ENCODE data around the gene PARVB. TPM values are rescaled to one million over a fixed set of nuclear protein-coding genes. Genes with fewer than 3 reads are reported as not detected.

The PARVB gene
- polyA plus RNA-seq, 1 donor (not counting 4 experiments of a cell fraction or from before 2014, with no cell fraction given), result 10.5 TPM

- H2AFZ ChIP-seq (ENCODE audit: control insufficient read depth, low read length), result no peak overlapping the region
- no peaks in the 10 kb centered on the region for H3K9me3 ChIP-seq (ENCODE audit: control insufficient read depth, low read depth, low read length)
- no peaks in the 10 kb centered on the region for H3K36me3 ChIP-seq (ENCODE audit: control insufficient read depth in 2 of 2, extremely low read depth in 1 of 2, insufficient read depth in 2 of 2, low read length in 2 of 2)
- no peak overlapping the region for H3K4me2 ChIP-seq (ENCODE audit: control insufficient read depth, extremely low read depth, insufficient read depth, low read depth, low read length)
- FAIRE-seq (no peak), DNase-seq (ENCODE audit: low read depth, low spot score) (no peak)
- no peak overlapping the region for H3K4me3 ChIP-seq (ENCODE audit: control insufficient read depth in 2 of 3, extremely low read depth in 1 of 3, insufficient read depth in 2 of 3, low read depth in 1 of 3, low read length in 3 of 3)
- peaks cover 2% of the 10 kb centered on the region for H3K9me1 ChIP-seq (ENCODE audit: control insufficient read depth, extremely low read depth, insufficient read depth, low read length)
- H3K4me1 ChIP-seq (ENCODE audit: control insufficient read depth, extremely low read depth, insufficient read depth, low read length), result peaks cover 8% of the 10 kb centered on the region
- no peak overlapping the region for H3K27ac ChIP-seq (ENCODE audit: control insufficient read depth, insufficient read depth, low read length)
- no peak for TF ChIP-seq EZH2 (IDR thresholded peaks at IDR 0.05; ENCODE audit: low read length)
- no peak for TF ChIP-seq CTCF (optimal IDR thresholded peaks at IDR 0.05 in 1 of 3, IDR thresholded peaks at IDR 0.05 in 1 of 3, conservative IDR thresholded peaks at IDR 0.05 in 1 of 3; ENCODE audit: extremely low read depth in 1 of 3, insufficient read depth in 2 of 3, low read length in 3 of 3)
- no peaks in the 10 kb centered on the region for H3K27me3 ChIP-seq (ENCODE audit: control insufficient read depth, extremely low read depth, insufficient read depth, low read length)
- H3K9ac ChIP-seq (ENCODE audit: control insufficient read depth, extremely low read depth, insufficient read depth, low read length), result no peak overlapping the region
- H3K79me2 ChIP-seq (ENCODE audit: control insufficient read depth, insufficient read depth, low read length), result no peaks in the 10 kb centered on the region
- dilution Hi-C loops (cut with MboI; ENCODE audit: extremely low pct_ligation_motif_present, low sequenced_read_pairs), result no loop called here
- no peaks in the 10 kb centered on the region for H4K20me1 ChIP-seq (ENCODE audit: control insufficient read depth, extremely low read depth, insufficient read depth, low read length)
These were observed 5.5 kb upstream of the PARVB start for GRCh38 chr22:44018594-44018993.

GRCh38 chr22:44019416-44019815 is 4.7 kb upstream of the PARVB start:
- FAIRE-seq, result no peak
- TF ChIP-seq EZH2 (IDR thresholded peaks at IDR 0.05; ENCODE audit: low read length), result no peak
- no peak for TF ChIP-seq CTCF (optimal IDR thresholded peaks at IDR 0.05 in 1 of 3, IDR thresholded peaks at IDR 0.05 in 1 of 3, conservative IDR thresholded peaks at IDR 0.05 in 1 of 3; ENCODE audit: extremely low read depth in 1 of 3, insufficient read depth in 2 of 3, low read length in 3 of 3)

More at GRCh38 chr22:44019416-44019815, 4.7 kb upstream of the PARVB start:
- Histone ChIP-seq H3K9me1 (ENCODE audit: control insufficient read depth, extremely low read depth, insufficient read depth, low read length) (peaks cover 2% of the 10 kb centered on the region), H3K36me3 (ENCODE audit: control insufficient read depth in 2 of 2, extremely low read depth in 1 of 2, insufficient read depth in 2 of 2, low read length in 2 of 2) (no peaks in the 10 kb centered on the region), H3K4me1 (ENCODE audit: control insufficient read depth, extremely low read depth, insufficient read depth, low read length) (peaks cover 11% of the 10 kb centered on the region), H3K79me2 (ENCODE audit: control insufficient read depth, insufficient read depth, low read length) (no peaks in the 10 kb centered on the region), H2AFZ (ENCODE audit: control insufficient read depth, low read length) (no peak overlapping the region), H3K27ac (ENCODE audit: control insufficient read depth, insufficient read depth, low read length) (no peak overlapping the region), H3K9ac (ENCODE audit: control insufficient read depth, extremely low read depth, insufficient read depth, low read length) (no peak overlapping the region), H3K4me3 (ENCODE audit: control insufficient read depth in 2 of 3, extremely low read depth in 1 of 3, insufficient read depth in 2 of 3, low read depth in 1 of 3, low read length in 3 of 3) (no peak overlapping the region), H3K9me3 (ENCODE audit: control insufficient read depth, low read depth, low read length) (no peaks in the 10 kb centered on the region), H3K27me3 (ENCODE audit: control insufficient read depth, extremely low read depth, insufficient read depth, low read length) (no peaks in the 10 kb centered on the region), H4K20me1 (ENCODE audit: control insufficient read depth, extremely low read depth, insufficient read depth, low read length) (no peaks in the 10 kb centered on the region), H3K4me2 (ENCODE audit: control insufficient read depth, extremely low read depth, insufficient read depth, low read depth, low read length) (no peak overlapping the region)
- no peak for DNase-seq (ENCODE audit: low read depth, low spot score)
- dilution Hi-C loops (cut with MboI; ENCODE audit: extremely low pct_ligation_motif_present, low sequenced_read_pairs), result no loop called here
